GM18520 (cell line): ENCODE data around the gene IER5.

Experiments used
- ATAC-seq: cut with Tn5 transposase; IDR thresholded peaks from one replicate; pipeline ENCODE4 v1.9.1; 2021; ENCODE audit not compliant: unreplicated experiment

Gene IER5

GRCh38 chr1:181095763-181096184 lies 7.3 kb downstream of the IER5 start:
- no peak for ATAC-seq

GRCh38 chr1:181097242-181097641 lies 8.7 kb downstream of the IER5 start:
- no peak for ATAC-seq

GRCh38 chr1:181099152-181100014 lies 10.9 kb downstream of the IER5 start:
- ATAC-seq = peak; percentile 47

- no peak for ATAC-seq
Observed at GRCh38 chr1:181100015-181100905, 11.8 kb downstream of the IER5 start.

- ATAC-seq = no peak
Observed at GRCh38 chr1:181100934-181101333, 12.4 kb downstream of the IER5 start.

- ATAC-seq = no peak
Observed at GRCh38 chr1:181101581-181102226, 13.2 kb downstream of the IER5 start.

- ATAC-seq = no peak
Observed at GRCh38 chr1:181102841-181103240, 14.3 kb downstream of the IER5 start.

- ATAC-seq = no peak
Observed at GRCh38 chr1:181103399-181103798, 14.9 kb downstream of the IER5 start.

GRCh38 chr1:181104042-181104789 lies 15.7 kb downstream of the IER5 start:
- ATAC-seq = peak; percentile 3

- ATAC-seq = no peak
Observed at GRCh38 chr1:181104790-181105133, 16.3 kb downstream of the IER5 start.

- ATAC-seq = peak; percentile 67
Observed at GRCh38 chr1:181105134-181106021, 16.9 kb downstream of the IER5 start.

GRCh38 chr1:181106022-181106312 lies 17.5 kb downstream of the IER5 start:
- no peak for ATAC-seq

GRCh38 chr1:181106479-181106878 lies 18.0 kb downstream of the IER5 start:
- no peak for ATAC-seq

- no peak for ATAC-seq
Observed at GRCh38 chr1:181107711-181108110, 19.2 kb downstream of the IER5 start.

GRCh38 chr1:181108304-181108867 lies 19.9 kb downstream of the IER5 start:
- no peak for ATAC-seq

GRCh38 chr1:181110013-181110412 lies 21.5 kb downstream of the IER5 start:
- ATAC-seq = no peak

GRCh38 chr1:181111559-181111958 lies 23.1 kb downstream of the IER5 start:
- ATAC-seq = no peak

- ATAC-seq = no peak
Observed at GRCh38 chr1:181112071-181112929, 23.8 kb downstream of the IER5 start.
